Measurements from ENCODE around the gene LSP1. TPM values are rescaled to one million over a fixed set of nuclear protein-coding genes. Genes with fewer than 3 reads are reported as not detected.
"Not testable (repeated sequence)": the region's sequence is repeated elsewhere in the genome, so short reads cannot be mapped to it uniquely, and the experiment has no call there.

Gene LSP1, protein sequence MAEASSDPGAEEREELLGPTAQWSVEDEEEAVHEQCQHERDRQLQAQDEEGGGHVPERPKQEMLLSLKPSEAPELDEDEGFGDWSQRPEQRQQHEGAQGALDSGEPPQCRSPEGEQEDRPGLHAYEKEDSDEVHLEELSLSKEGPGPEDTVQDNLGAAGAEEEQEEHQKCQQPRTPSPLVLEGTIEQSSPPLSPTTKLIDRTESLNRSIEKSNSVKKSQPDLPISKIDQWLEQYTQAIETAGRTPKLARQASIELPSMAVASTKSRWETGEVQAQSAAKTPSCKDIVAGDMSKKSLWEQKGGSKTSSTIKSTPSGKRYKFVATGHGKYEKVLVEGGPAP
- total RNA-seq = 78.2 TPM
- long read RNA-seq, transcript LSP1-201 (11 exons, 1,699 nt) = major isoform, 71 of 85 reads
- long read RNA-seq, partial matches to known transcripts = 11 of 85 reads
- long read RNA-seq, other reads (novel, unspliced or antisense) = 3 of 85 reads

DNA sequence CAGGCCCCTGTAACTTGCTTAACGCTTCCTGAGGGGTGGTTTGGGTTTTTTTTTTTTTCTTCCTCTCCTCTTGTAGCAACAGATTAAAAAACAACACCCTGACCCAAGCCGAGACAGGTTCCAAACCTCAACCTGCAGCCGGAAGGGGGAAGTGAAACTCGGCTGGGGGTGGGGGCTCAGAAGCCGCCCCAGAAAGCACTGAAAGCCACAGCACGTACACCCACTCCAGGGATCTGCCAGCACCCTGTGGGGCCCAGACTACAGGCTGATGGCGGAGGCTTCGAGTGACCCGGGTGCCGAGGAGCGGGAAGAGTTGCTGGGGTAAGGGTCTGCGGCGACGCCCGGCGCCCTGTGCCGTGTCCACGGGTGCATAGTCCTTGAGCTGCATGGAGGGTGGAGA is at the start of gene LSP1:
Gene LSP1, plus strand, starts transcription at position 208 of the 400 bp plus-strand sequence. Its CDS starts 61 bp downstream, at position 269.
- ATAC-seq (peak; percentile 53), DNase-seq (peak; percentile 80)
- H3K4me3 ChIP-seq = peak within 1 kb of the TSS; percentile 51
- peaks cover 18% of the 10 kb centered on the region for H3K4me1 ChIP-seq
- H3K27me3 ChIP-seq = no peaks in the 10 kb centered on the region
- H3K36me3 ChIP-seq = no peaks in the 10 kb centered on the region
- TF ChIP-seq, protein P1, sequence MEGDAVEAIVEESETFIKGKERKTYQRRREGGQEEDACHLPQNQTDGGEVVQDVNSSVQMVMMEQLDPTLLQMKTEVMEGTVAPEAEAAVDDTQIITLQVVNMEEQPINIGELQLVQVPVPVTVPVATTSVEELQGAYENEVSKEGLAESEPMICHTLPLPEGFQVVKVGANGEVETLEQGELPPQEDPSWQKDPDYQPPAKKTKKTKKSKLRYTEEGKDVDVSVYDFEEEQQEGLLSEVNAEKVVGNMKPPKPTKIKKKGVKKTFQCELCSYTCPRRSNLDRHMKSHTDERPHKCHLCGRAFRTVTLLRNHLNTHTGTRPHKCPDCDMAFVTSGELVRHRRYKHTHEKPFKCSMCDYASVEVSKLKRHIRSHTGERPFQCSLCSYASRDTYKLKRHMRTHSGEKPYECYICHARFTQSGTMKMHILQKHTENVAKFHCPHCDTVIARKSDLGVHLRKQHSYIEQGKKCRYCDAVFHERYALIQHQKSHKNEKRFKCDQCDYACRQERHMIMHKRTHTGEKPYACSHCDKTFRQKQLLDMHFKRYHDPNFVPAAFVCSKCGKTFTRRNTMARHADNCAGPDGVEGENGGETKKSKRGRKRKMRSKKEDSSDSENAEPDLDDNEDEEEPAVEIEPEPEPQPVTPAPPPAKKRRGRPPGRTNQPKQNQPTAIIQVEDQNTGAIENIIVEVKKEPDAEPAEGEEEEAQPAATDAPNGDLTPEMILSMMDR (IDR thresholded peaks at IDR 0.05) = no peak
- no peaks in the 10 kb centered on the region for H3K9me3 ChIP-seq
- intact Hi-C loops (cut with DNase I) = no loop called here
- peak within 1 kb of the TSS; percentile 77 for H3K27ac ChIP-seq

DNA sequence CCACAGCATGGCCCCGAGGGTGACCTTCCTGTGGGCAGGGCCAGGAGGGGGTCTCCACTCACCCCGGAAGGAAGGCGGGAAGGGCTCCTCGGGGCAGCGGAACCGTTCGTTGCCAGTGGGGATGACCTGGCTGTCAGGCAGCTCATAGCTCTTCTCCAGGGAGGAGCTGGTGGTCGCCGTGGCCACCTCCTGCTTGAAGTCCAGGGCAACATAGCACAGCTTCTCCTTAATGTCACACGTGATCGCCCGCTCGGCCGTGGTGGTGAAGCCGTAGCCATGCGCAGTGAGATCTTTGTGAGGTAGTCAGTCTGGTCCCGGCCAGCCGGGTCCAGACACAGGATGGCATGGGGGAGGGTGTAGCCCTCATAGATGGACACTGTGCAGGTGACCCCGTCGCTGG is 49.6 kb upstream of the LSP1 start:
- Histone ChIP-seq H3K9me3 (no peaks in the 10 kb centered on the region), H3K4me3 (no peak overlapping the region), H3K27me3 (peaks cover 21% of the 10 kb centered on the region), H3K36me3 (no peaks in the 10 kb centered on the region), H3K27ac (no peak overlapping the region), H3K4me1 (no peaks in the 10 kb centered on the region)
- intact Hi-C loops (cut with DNase I) = no loop called here
- ATAC-seq = no peak
- TF ChIP-seq, protein P1 (IDR thresholded peaks at IDR 0.05) = no peak
- no peak for DNase-seq

DNA sequence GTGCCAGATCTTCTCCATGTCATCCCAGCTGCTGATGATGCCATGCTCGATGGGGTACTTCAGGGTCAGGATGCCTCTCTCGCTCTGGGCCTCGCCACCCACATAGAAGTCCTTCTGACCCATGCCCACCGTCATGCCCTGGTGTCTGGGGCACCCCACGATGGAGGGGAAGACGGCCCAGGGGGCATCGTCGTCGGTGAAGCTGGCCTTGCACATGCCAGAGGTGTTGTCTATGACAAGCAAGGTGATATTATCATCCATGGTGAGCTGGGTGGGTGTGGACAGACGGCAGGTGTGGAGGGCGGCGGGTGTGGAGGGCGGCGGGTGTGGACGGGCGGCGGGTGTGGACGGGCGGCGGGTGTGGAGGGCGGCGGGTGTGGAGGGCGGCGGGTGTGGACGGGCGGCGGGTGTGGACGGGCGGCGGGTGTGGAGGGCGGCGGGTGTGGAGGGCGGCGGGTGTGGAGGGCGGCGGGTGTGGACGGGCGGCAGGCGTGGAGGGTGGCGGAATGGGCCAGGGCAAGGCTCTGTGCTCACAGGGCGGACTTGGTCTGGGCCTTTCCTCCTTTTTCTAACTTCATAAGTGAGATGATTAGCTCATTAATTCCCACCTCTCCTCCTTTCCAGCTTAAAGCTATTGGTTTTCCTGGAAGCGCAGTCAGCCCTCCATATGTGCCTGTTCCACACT is 48.9 kb upstream of the LSP1 start:
- DNase-seq; H3K4me3 ChIP-seq; H3K9me3 ChIP-seq; H3K36me3 ChIP-seq; H3K27ac ChIP-seq; ATAC-seq; H3K4me1 ChIP-seq; intact Hi-C loops (cut with DNase I): not testable (repeated sequence)
- peaks cover 21% of the 10 kb centered on the region for H3K27me3 ChIP-seq

DNA sequence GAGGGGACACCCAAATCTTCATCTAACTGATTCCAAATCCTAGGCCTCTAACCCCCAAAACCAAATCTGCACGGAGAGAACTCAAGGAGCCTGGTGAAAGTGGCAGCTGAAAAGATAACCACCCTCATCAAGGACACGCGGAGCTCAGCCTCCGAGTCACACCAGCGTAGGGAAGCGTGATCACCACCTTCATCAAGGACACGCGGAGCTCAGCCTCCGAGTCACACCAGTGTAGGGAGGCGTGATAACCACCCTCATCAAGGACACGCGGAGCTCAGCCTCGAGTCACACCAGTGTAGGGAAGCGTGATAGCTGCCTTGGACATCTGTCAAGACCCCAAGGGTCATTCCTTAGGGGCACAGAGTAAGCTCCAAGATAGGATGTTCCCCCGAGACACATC is 47.4 kb upstream of the LSP1 start:
- H3K4me1 ChIP-seq = no peaks in the 10 kb centered on the region
- ATAC-seq = no peak
- H3K4me3 ChIP-seq = no peak overlapping the region
- intact Hi-C loops (cut with DNase I) = no loop called here
- H3K27me3 ChIP-seq = peaks cover 20% of the 10 kb centered on the region
- H3K9me3 ChIP-seq = no peaks in the 10 kb centered on the region
- no peaks in the 10 kb centered on the region for H3K36me3 ChIP-seq
- no peak for DNase-seq
- TF ChIP-seq, protein P1 (IDR thresholded peaks at IDR 0.05) = no peak
- no peak overlapping the region for H3K27ac ChIP-seq

DNA sequence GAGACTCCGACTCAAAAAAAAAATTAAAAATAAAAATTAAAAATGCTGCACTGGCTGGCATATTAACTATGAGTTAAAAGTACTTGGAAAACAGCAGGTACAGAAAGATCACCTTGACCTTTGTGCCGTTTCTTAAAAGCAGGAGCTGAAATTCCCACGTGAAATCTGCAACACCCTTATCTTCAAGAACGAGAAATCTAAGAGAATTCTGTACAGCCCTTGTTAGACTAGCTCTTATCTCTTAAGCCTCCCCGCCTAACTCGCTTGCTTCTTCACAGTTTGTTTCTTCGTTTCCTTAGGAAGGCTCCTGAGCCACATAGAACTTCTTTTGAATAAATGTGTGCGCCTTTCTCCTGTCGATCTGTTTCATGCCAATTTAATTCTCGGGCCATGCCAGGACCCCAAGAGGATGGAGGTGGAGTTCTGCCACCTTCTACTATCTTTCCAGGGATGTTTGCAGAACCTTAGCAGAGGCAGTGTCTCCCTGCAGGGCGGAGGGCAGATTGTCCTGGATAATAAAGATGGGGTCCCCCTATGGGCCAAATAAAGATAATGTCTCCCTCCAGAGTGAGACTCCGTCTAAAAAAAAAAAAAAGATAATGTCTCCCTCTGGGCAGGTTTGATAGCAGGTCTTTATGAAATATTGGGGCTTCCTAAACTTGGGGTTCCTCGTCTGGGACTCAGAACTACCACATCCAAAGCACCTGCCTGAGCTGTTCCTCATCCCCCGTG is 45.5 kb upstream of the LSP1 start:
- DNase-seq (no peak), ATAC-seq (peak; percentile 36)
- no peak overlapping the region for H3K4me3 ChIP-seq
- intact Hi-C loops (cut with DNase I) = no loop called here
- no peaks in the 10 kb centered on the region for H3K36me3 ChIP-seq
- H3K27ac ChIP-seq = no peak overlapping the region
- no peaks in the 10 kb centered on the region for H3K4me1 ChIP-seq
- H3K9me3 ChIP-seq = no peaks in the 10 kb centered on the region
- peaks cover 8% of the 10 kb centered on the region for H3K27me3 ChIP-seq
- TF ChIP-seq, protein P1 (IDR thresholded peaks at IDR 0.05) = peak; percentile 6
